Measurements from ENCODE around the gene OASL. TPM values are rescaled to one million over a fixed set of nuclear protein-coding genes. Genes with fewer than 3 reads are reported as not detected.
"Not testable (repeated sequence)": the region's sequence is repeated elsewhere in the genome, so short reads cannot be mapped to it uniquely, and the experiment has no call there.

The OASL gene
- total RNA-seq, 1 donor from 2014 or later: not detected

DNA sequence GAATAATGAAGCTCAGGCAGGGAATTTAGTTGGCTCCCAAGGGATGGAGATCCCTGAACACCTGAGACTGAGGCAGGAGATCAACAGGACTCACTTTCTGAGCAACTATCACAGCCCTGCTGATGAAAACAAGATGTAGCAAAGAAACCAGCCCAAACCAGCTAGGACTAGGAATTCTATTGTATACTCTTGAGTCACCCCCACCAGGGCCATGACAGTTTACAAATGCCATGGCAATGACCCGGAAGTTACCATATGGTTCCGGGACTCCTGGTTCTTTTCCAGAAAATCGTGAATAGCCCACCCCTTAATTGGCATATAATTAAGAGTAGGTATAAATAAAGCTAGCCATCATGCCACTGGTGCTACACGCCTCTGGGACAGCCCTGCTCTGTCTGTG, 46.0 kb upstream of the OASL start:
- peaks cover 51% of the 10 kb centered on the region for H3K27me3 Mint-ChIP-seq
- H3K4me3 Mint-ChIP-seq (ENCODE audit: low read depth): no peak overlapping the region
- H3K36me3 Mint-ChIP-seq (ENCODE audit: insufficient read depth): no peaks in the 10 kb centered on the region
- TF ChIP-seq, protein P1, sequence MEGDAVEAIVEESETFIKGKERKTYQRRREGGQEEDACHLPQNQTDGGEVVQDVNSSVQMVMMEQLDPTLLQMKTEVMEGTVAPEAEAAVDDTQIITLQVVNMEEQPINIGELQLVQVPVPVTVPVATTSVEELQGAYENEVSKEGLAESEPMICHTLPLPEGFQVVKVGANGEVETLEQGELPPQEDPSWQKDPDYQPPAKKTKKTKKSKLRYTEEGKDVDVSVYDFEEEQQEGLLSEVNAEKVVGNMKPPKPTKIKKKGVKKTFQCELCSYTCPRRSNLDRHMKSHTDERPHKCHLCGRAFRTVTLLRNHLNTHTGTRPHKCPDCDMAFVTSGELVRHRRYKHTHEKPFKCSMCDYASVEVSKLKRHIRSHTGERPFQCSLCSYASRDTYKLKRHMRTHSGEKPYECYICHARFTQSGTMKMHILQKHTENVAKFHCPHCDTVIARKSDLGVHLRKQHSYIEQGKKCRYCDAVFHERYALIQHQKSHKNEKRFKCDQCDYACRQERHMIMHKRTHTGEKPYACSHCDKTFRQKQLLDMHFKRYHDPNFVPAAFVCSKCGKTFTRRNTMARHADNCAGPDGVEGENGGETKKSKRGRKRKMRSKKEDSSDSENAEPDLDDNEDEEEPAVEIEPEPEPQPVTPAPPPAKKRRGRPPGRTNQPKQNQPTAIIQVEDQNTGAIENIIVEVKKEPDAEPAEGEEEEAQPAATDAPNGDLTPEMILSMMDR (IDR thresholded peaks at IDR 0.05; ENCODE audit: unreplicated experiment): no peak
- no peak for DNase-seq (ENCODE audit: low spot score, unreplicated experiment)
- H3K4me1 Mint-ChIP-seq (ENCODE audit: low read depth): no peaks in the 10 kb centered on the region
- H3K9me3 Mint-ChIP-seq (ENCODE audit: low read depth): no peaks in the 10 kb centered on the region
- no peak overlapping the region for H3K27ac Mint-ChIP-seq

DNA sequence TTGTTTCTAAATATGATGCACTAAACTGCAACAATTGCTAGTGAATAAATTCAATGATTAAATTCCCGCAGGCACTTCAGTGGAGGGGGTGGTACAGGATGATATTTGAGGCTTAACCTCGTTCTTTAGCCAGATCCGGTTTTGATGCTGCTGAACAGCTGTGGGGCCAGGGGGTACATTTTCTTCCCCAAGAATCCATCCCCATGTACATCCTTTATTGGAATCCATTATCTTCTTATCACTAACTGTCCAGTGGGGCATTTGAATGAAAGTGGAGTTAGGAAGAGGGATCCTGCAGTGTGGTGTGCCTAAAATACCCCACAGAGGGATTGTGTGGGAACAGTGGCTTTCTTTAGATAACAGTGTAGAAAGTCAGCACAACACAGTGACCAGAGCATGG, 45.2 kb upstream of the OASL start:
- Mint-ChIP-seq H3K9me3 (ENCODE audit: low read depth) (no peaks in the 10 kb centered on the region), H3K4me3 (ENCODE audit: low read depth) (no peak overlapping the region), H3K36me3 (ENCODE audit: insufficient read depth) (no peaks in the 10 kb centered on the region), H3K27me3 (peaks cover 43% of the 10 kb centered on the region), H3K4me1 (ENCODE audit: low read depth) (no peaks in the 10 kb centered on the region), H3K27ac (no peak overlapping the region)
- TF ChIP-seq, protein P1 (IDR thresholded peaks at IDR 0.05; ENCODE audit: unreplicated experiment): no peak
- DNase-seq (ENCODE audit: low spot score, unreplicated experiment): no peak

- H3K4me3 Mint-ChIP-seq (ENCODE audit: low read depth): no peak overlapping the region
- TF ChIP-seq, protein P1 (IDR thresholded peaks at IDR 0.05; ENCODE audit: unreplicated experiment): no peak
- no peak overlapping the region for H3K27ac Mint-ChIP-seq
- no peaks in the 10 kb centered on the region for H3K36me3 Mint-ChIP-seq (ENCODE audit: insufficient read depth)
- peaks cover 8% of the 10 kb centered on the region for H3K9me3 Mint-ChIP-seq (ENCODE audit: low read depth)
- no peaks in the 10 kb centered on the region for H3K4me1 Mint-ChIP-seq (ENCODE audit: low read depth)
- peaks cover 18% of the 10 kb centered on the region for H3K27me3 Mint-ChIP-seq
- no peak for DNase-seq (ENCODE audit: low spot score, unreplicated experiment)
Measured at GRCh38 chr12:121080909-121081308, 41.9 kb upstream of the OASL start.

DNA sequence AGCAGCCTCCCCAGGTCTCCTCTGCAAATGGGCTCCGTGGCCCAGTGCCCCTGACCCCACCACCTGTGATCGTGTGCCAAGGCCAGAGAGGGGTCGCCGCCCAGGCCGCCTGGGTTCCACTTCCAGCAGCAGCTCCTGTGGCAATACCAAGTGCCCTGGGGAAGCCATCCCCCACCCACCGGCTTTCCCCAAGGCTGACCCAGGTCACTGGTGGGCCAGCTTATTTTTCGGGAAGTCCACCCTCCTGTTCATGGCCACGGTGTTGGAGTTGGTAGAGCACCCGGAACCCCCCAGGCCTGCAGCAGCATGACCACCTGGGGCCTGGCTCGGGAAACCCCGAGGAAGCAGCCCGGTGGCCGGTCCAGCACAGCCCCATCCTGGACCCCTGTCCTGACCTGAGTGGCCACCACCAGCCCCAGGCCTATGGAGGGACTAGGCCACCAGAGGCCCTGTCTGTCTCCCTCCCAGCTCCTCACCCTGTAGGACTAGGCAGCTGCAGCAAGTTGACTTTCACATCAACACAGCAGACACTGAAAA, 40.8 kb upstream of the OASL start:
- H3K4me1 Mint-ChIP-seq (ENCODE audit: low read depth): no peaks in the 10 kb centered on the region
- no peak overlapping the region for H3K27ac Mint-ChIP-seq
- TF ChIP-seq, protein P1 (IDR thresholded peaks at IDR 0.05; ENCODE audit: unreplicated experiment): no peak
- H3K27me3 Mint-ChIP-seq: peaks cover 13% of the 10 kb centered on the region
- peaks cover 9% of the 10 kb centered on the region for H3K9me3 Mint-ChIP-seq (ENCODE audit: low read depth)
- no peak overlapping the region for H3K4me3 Mint-ChIP-seq (ENCODE audit: low read depth)
- no peak for DNase-seq (ENCODE audit: low spot score, unreplicated experiment)
- no peaks in the 10 kb centered on the region for H3K36me3 Mint-ChIP-seq (ENCODE audit: insufficient read depth)

- not testable (repeated sequence) for H3K4me3 Mint-ChIP-seq (ENCODE audit: low read depth); H3K27me3 Mint-ChIP-seq; H3K36me3 Mint-ChIP-seq (ENCODE audit: insufficient read depth); DNase-seq (ENCODE audit: low spot score, unreplicated experiment); H3K4me1 Mint-ChIP-seq (ENCODE audit: low read depth); H3K27ac Mint-ChIP-seq
- peaks cover 25% of the 10 kb centered on the region for H3K9me3 Mint-ChIP-seq (ENCODE audit: low read depth)
Measured at GRCh38 chr12:121077440-121077839, 38.4 kb upstream of the OASL start.

- H3K27me3 Mint-ChIP-seq; DNase-seq (ENCODE audit: low spot score, unreplicated experiment); H3K36me3 Mint-ChIP-seq (ENCODE audit: insufficient read depth); H3K27ac Mint-ChIP-seq; H3K4me3 Mint-ChIP-seq (ENCODE audit: low read depth); H3K4me1 Mint-ChIP-seq (ENCODE audit: low read depth): not testable (repeated sequence)
- peaks cover 25% of the 10 kb centered on the region for H3K9me3 Mint-ChIP-seq (ENCODE audit: low read depth)
Measured at GRCh38 chr12:121075911-121076310, 36.9 kb upstream of the OASL start.
